SK-N-SH (cell line): ENCODE data around the gene ZEB1. TPM values are rescaled to one million over a fixed set of nuclear protein-coding genes. Genes with fewer than 3 reads are reported as not detected.

Source experiments
- CTCF ChIA-PET: fragments of 300-600, 350-600 bp; formaldehyde crosslinking; extraction: SDS; loops from one replicate; lab custom pipeline; 2021; lab: Yijun Ruan, JAX
- POLR2A ChIA-PET: fragments of 350-600 bp; sonication (Branson Sonifier 250); formaldehyde crosslinking; extraction: SDS; loops from one replicate; lab custom pipeline; 2020; ENCODE audit warnings: antibody characterized with exemption, inconsistent platforms; lab: Yijun Ruan, JAX
- DNase-seq: peaks from one replicate; pipeline ENCODE4 v3.0.0; 2012
- H2AFZ ChIP-seq: fragments of 200-600 bp; sonication (generic); 2 replicates; pipeline ENCODE4 v1.8.1; 2016; ENCODE audit warnings: antibody characterized with exemption, mild to moderate bottlenecking, low read depth
- H3F3A ChIP-seq: fragments of 200-600 bp; sonication (generic); replicated peaks from 2 replicates; pipeline ENCODE3; 2016; ENCODE audit warnings: antibody characterized with exemption, mild to moderate bottlenecking; ENCODE audit not compliant: insufficient read depth
- H3K27ac ChIP-seq, 2 experiments: fragments of 200-500 bp in 1 of 2; fragments of 200-600 bp in 1 of 2; sonication (Bioruptor generic) in 1 of 2; sonication (generic), shearing (Covaris generic) in 1 of 2; 2 replicates each; pipeline versions ENCODE4 v1.5.1 to v1.6.1; 2014 to 2016; ENCODE audit warnings: low read depth in 2 of 2, inconsistent platforms in 1 of 2, low read length in 1 of 2, mild to moderate bottlenecking in 1 of 2, mixed read lengths in 1 of 2
- H3K27me3 ChIP-seq: fragments of 200-600 bp; sonication (generic), shearing (Covaris generic); 2 replicates; pipeline ENCODE4 v1.6.1; 2016; ENCODE audit warnings: mixed run types; ENCODE audit not compliant: insufficient read depth
- H3K36me3 ChIP-seq, 2 experiments: fragments of 200-500 bp in 1 of 2; fragments of 200-600 bp in 1 of 2; sonication (Bioruptor generic) in 1 of 2; sonication (generic) in 1 of 2; replicated peaks in 1 of 2; 2 replicates each; pipeline versions ENCODE3 to v1.5.1; 2014 to 2016; ENCODE audit warnings: low read length in 1 of 2, mild to moderate bottlenecking in 1 of 2; ENCODE audit not compliant: insufficient read depth in 2 of 2, control insufficient read depth in 1 of 2
- H3K4me1 ChIP-seq, 2 experiments: fragments of 200-500 bp in 1 of 2; fragments of 200-600 bp in 1 of 2; sonication (Bioruptor generic) in 1 of 2; sonication (generic), shearing (Covaris generic) in 1 of 2; 2 replicates each; pipeline versions ENCODE4 v1.5.1 to v1.6.1; 2014 to 2016; ENCODE audit warnings: low read depth in 1 of 2, low read length in 1 of 2, mixed run types in 1 of 2; ENCODE audit not compliant: insufficient read depth in 2 of 2, control insufficient read depth in 1 of 2
- H3K4me2 ChIP-seq: fragments of 200-600 bp; sonication (generic), shearing (Covaris generic); 2 replicates; pipeline ENCODE4 v1.6.1; 2017; ENCODE audit warnings: mixed run types
- H3K4me3 ChIP-seq, 2 experiments: fragments of 200-500 bp in 1 of 2; fragments of 200-600 bp in 1 of 2; sonication (Bioruptor generic) in 1 of 2; sonication (generic), shearing (Covaris generic) in 1 of 2; 2 replicates each; pipeline versions ENCODE4 v1.5.1 to v1.8.1; 2014 to 2016; ENCODE audit warnings: low read depth in 2 of 2, inconsistent platforms in 1 of 2, low read length in 1 of 2, mild to moderate bottlenecking in 1 of 2, mixed read lengths in 1 of 2, moderate library complexity in 1 of 2
- H3K79me2 ChIP-seq: fragments of 200-600 bp; sonication (generic); 2 replicates; pipeline ENCODE4 v1.8.1; 2017; ENCODE audit warnings: mild to moderate bottlenecking; ENCODE audit not compliant: insufficient read depth
- H3K9ac ChIP-seq: fragments of 200-600 bp; sonication (generic); 2 replicates; pipeline ENCODE4 v1.6.1; 2017; ENCODE audit warnings: mixed run types
- H3K9me2 ChIP-seq: fragments of 200-600 bp; sonication (generic); 2 replicates; pipeline ENCODE4 v1.6.1; 2017; ENCODE audit warnings: mixed run types
- H3K9me3 ChIP-seq: fragments of 200-600 bp; sonication (generic); 2 replicates; pipeline ENCODE4 v1.6.1; 2017; ENCODE audit warnings: mixed run types, mild to moderate bottlenecking, moderate library complexity
- H4K20me1 ChIP-seq: fragments of 200-600 bp; sonication (generic); 2 replicates; pipeline ENCODE4 v1.6.1; 2017; ENCODE audit warnings: mild to moderate bottlenecking, mixed run types; ENCODE audit not compliant: insufficient read depth
- CHD2 ChIP-seq: fragments of 150-350 bp; IDR thresholded peaks from 2 replicates; pipeline ENCODE4 v1.6.1; 2018; ENCODE audit warnings: low read length; ENCODE audit not compliant: partially characterized antibody
- ELF1 ChIP-seq: IDR thresholded peaks from 2 replicates; pipeline ENCODE4 v1.4.0; 2012
- EP300 ChIP-seq, 2 experiments: IDR thresholded peaks; 2 replicates each; pipeline versions ENCODE4 v1.4.0 to v1.6.1; 2012; ENCODE audit warnings: borderline replicate concordance in 1 of 2, low read depth in 1 of 2, low read length in 1 of 2
- EZH2phosphoT487 ChIP-seq: fragments of 200-600 bp; sonication (generic); IDR thresholded peaks from 2 replicates; pipeline ENCODE4 v1.6.1; 2017; ENCODE audit warnings: low read depth, mixed run types, mild to moderate bottlenecking, antibody characterized with exemption, moderate library complexity, borderline replicate concordance
- FOSL2 ChIP-seq: IDR thresholded peaks from 2 replicates; pipeline ENCODE4 v1.4.0; 2012; ENCODE audit warnings: low read depth, mild to moderate bottlenecking, moderate library complexity, borderline replicate concordance
- FOXM1 ChIP-seq: IDR thresholded peaks from 2 replicates; pipeline ENCODE4 v1.4.0; 2012; ENCODE audit warnings: low read depth, mild to moderate bottlenecking
- GABPA ChIP-seq: IDR thresholded peaks from 2 replicates; pipeline ENCODE4 v1.4.0; 2012; ENCODE audit warnings: low read depth, mild to moderate bottlenecking
- JUND ChIP-seq: IDR thresholded peaks from 2 replicates; pipeline ENCODE4 v1.4.0; 2012
- MXI1 ChIP-seq: IDR thresholded peaks from 2 replicates; pipeline ENCODE4 v1.6.1; 2012; ENCODE audit warnings: mild to moderate bottlenecking, low read depth, low read length, improper control_type of control experiment
- NFIC ChIP-seq: IDR thresholded peaks from 2 replicates; pipeline ENCODE4 v1.4.0; 2012; ENCODE audit warnings: borderline replicate concordance
- NRF1 ChIP-seq: IDR thresholded peaks from 2 replicates; pipeline ENCODE4 v1.6.1; 2012; ENCODE audit warnings: low read depth, mild to moderate bottlenecking, low read length
- POLR2AphosphoS5 ChIP-seq: IDR thresholded peaks from 2 replicates; pipeline ENCODE4 v1.6.1; 2012; ENCODE audit warnings: low read depth, low read length
- RAD21 ChIP-seq: IDR thresholded peaks from 2 replicates; pipeline ENCODE4 v1.6.1; 2012; ENCODE audit warnings: mild to moderate bottlenecking, low read length
- RFX5 ChIP-seq: IDR thresholded peaks from 2 replicates; pipeline ENCODE4 v1.6.1; 2012; ENCODE audit warnings: mild to moderate bottlenecking, improper control_type of control experiment, low read length
- SIN3A ChIP-seq: IDR thresholded peaks from 2 replicates; pipeline ENCODE4 v1.6.1; 2012; ENCODE audit warnings: low read depth, mild to moderate bottlenecking, low read length, moderate library complexity, borderline replicate concordance
- TAF1 ChIP-seq: IDR thresholded peaks from 2 replicates; pipeline ENCODE4 v1.6.1; 2012; ENCODE audit warnings: low read depth, mild to moderate bottlenecking, low read length, moderate library complexity, borderline replicate concordance
- TCF12 ChIP-seq: IDR thresholded peaks from 2 replicates; pipeline ENCODE4 v1.4.0; 2012
- TEAD4 ChIP-seq: IDR thresholded peaks from 2 replicates; pipeline ENCODE4 v1.4.0; 2012; ENCODE audit warnings: mild to moderate bottlenecking, borderline replicate concordance; ENCODE audit not compliant: insufficient read depth
- YY1 ChIP-seq: IDR thresholded peaks from 2 replicates; pipeline ENCODE4 v1.4.0; 2012; ENCODE audit warnings: low read depth, mild to moderate bottlenecking
- WGBS: methylation state at CpG from one replicate; pipeline ENCODE4 v1.1.6; 2017; ENCODE audit warnings: low lambda C conversion rate; 5-methylcytosine and 5-hydroxymethylcytosine counted together
- polyA plus RNA-seq, 3 experiments: library from polyadenylated mRNA; depleted of rRNA; stranded (reverse); fragments of >200 nt; gene quantifications; 2 replicates each; pipeline ENCODE4 v1.2.3, GENCODE V29; 2012
- TF ChIP-seq, protein P1 (sequence below): IDR thresholded peaks from 2 replicates; pipeline ENCODE4; 2012
- TF ChIP-seq, protein P2 (sequence below): fragments of 150-350 bp; IDR thresholded peaks from 2 replicates; pipeline ENCODE4 v1.6.1; 2017; ENCODE audit warnings: antibody characterized with exemption, low read length, low read depth, borderline replicate concordance
- TF ChIP-seq, protein P3 (sequence below): IDR thresholded peaks from 2 replicates; pipeline ENCODE4 v1.4.0; 2012; ENCODE audit warnings: low read depth

ZEB1 gene
- polyA plus RNA-seq, 1 of the 3 experiments (the other 2 are of a cell fraction) = 5.4 TPM

DNA sequence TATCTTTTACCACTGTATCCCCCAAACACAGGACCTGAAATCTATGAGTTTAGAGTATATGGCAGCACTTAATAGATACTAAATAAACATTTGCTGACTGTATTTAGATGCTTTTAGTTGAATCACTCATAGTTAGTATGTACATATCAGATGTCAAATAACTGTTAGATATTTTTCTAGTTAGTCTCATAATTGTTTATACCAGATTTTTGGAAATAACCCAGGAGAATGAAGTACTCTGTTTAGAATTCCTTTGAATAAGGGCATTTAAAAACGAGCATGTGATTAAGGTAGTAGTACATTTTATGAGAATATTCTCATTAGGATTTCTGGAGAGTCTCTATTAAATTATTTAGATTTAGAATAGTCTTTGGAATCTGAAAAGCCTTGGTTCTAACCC is 22.3 kb upstream of the ZEB1 start:
- Histone ChIP-seq H3K9me3 (no peaks in the 10 kb centered on the region), H4K20me1 (no peaks in the 10 kb centered on the region), H3K9ac (no peak overlapping the region), H3F3A (no peaks in the 10 kb centered on the region), H3K4me1 (no peaks in the 10 kb centered on the region), H3K4me3 (no peak overlapping the region), H3K79me2 (no peaks in the 10 kb centered on the region), H3K27me3 (no peaks in the 10 kb centered on the region), H3K36me3 (no peaks in the 10 kb centered on the region), H3K27ac (no peak overlapping the region), H3K4me2 (no peak overlapping the region), H2AFZ (no peak overlapping the region), H3K9me2 (no peaks in the 10 kb centered on the region)
- DNase-seq = no peak
- TF ChIP-seq FOXM1 (no peak), JUND (no peak), TCF12 (no peak), TEAD4 (no peak), FOSL2 (no peak), POLR2AphosphoS5 (no peak), YY1 (no peak), NRF1 (no peak), SIN3A (no peak), EP300 (IDR thresholded peaks at IDR 0.05; ENCODE audit: borderline replicate concordance in 1 of 2, low read depth in 1 of 2, low read length in 1 of 2) (no peak), MXI1 (no peak)
- TF ChIP-seq, protein P1, sequence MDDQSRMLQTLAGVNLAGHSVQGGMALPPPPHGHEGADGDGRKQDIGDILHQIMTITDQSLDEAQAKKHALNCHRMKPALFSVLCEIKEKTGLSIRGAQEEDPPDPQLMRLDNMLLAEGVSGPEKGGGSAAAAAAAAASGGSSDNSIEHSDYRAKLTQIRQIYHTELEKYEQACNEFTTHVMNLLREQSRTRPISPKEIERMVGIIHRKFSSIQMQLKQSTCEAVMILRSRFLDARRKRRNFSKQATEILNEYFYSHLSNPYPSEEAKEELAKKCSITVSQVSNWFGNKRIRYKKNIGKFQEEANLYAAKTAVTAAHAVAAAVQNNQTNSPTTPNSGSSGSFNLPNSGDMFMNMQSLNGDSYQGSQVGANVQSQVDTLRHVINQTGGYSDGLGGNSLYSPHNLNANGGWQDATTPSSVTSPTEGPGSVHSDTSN = no peak
- TF ChIP-seq, protein P2, sequence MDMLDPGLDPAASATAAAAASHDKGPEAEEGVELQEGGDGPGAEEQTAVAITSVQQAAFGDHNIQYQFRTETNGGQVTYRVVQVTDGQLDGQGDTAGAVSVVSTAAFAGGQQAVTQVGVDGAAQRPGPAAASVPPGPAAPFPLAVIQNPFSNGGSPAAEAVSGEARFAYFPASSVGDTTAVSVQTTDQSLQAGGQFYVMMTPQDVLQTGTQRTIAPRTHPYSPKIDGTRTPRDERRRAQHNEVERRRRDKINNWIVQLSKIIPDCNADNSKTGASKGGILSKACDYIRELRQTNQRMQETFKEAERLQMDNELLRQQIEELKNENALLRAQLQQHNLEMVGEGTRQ = no peak
- 38% methylated on average over 1 of the region's 1 CpG for WGBS
- CTCF ChIA-PET = no interaction called here
- POLR2A ChIA-PET = no interaction called here

DNA sequence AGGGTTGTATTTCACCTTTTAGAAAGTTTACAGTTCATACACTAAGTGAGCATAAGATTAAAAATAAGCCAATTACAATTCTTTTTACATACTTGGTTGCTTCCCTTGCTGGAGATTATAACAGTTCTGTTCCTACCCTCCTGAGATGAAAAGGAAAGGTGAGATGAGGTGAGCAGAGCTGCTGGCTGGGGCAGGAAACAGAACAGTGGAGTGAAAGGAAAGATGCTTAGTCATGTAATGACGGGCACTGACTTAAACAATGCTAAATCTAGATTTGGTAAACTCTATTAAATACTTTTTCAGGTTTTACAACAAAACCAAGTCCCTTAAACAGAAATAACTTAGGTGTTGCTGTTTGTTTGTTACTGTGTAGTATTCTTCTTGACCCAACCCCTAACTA is 19.9 kb upstream of the ZEB1 start:
- no peak overlapping the region for H3K27ac ChIP-seq

More for the DNA sequence above, 19.9 kb upstream of the ZEB1 start:
- H3K9ac ChIP-seq = no peak overlapping the region
- no peaks in the 10 kb centered on the region for H3K27me3 ChIP-seq
- POLR2A ChIA-PET = no interaction called here
- no peaks in the 10 kb centered on the region for H3K9me3 ChIP-seq
- no peaks in the 10 kb centered on the region for H3K79me2 ChIP-seq
- H3K4me1 ChIP-seq = no peaks in the 10 kb centered on the region
- no peaks in the 10 kb centered on the region for H3K9me2 ChIP-seq
- peak overlapping the region; percentile 1; the same call in 1 of the 2 replicates for H2AFZ ChIP-seq
- no peaks in the 10 kb centered on the region for H3K36me3 ChIP-seq
- CTCF ChIA-PET = interaction anchor here (1.5 kb wide), 1 partner anchor 516 kb away, joined by 3 read pairs; no protein-coding TSS in a partner anchor
- H4K20me1 ChIP-seq = no peaks in the 10 kb centered on the region
- H3F3A ChIP-seq = no peaks in the 10 kb centered on the region
- WGBS = 74% methylated on average over 1 of the region's 1 CpG
- H3K4me3 ChIP-seq = no peak overlapping the region
- DNase-seq = no peak
- no peak for TF ChIP-seq RFX5
- no peak for TF ChIP-seq NRF1
- no peak for TF ChIP-seq CHD2
- no peak for TF ChIP-seq TAF1
- TF ChIP-seq, protein P1 = no peak
- TF ChIP-seq EZH2phosphoT487 = no peak
- TF ChIP-seq, protein P3, sequence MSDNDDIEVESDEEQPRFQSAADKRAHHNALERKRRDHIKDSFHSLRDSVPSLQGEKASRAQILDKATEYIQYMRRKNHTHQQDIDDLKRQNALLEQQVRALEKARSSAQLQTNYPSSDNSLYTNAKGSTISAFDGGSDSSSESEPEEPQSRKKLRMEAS = no peak
- TF ChIP-seq GABPA = no peak
- no peak for TF ChIP-seq MXI1
- TF ChIP-seq FOSL2 = no peak
- TF ChIP-seq NFIC = no peak
- TF ChIP-seq ELF1 = no peak
- TF ChIP-seq RAD21 = no peak
- no peak overlapping the region for H3K4me2 ChIP-seq
